HCT116 (cell line): ENCODE data around the gene PPM1A. TPM values are rescaled to one million over a fixed set of nuclear protein-coding genes. Genes with fewer than 3 reads are reported as not detected.

Experiments
- ATAC-seq: fragments of 200-7000 bp; cut with Tn5 transposase; 2 replicates; pipeline ENCODE4 v1.9.1; 2020; ENCODE audit warnings: mild to moderate bottlenecking, moderate library complexity
- BruUV-seq: library from RNA; stranded (reverse); fragments of 400-500 nt; replicated peaks from 2 replicates; lab custom pipeline; 2021; lab: Mats Ljungman, UMichigan
- CTCF ChIA-PET: fragments of 300-600 bp; sonication (Branson Sonifier 250); formaldehyde crosslinking; loops from one replicate; lab custom pipeline; 2021; ENCODE audit warnings: antibody characterized with exemption; lab: Charles Lee
- POLR2A ChIA-PET: fragments of 300-600, 350-600 bp; sonication (Branson Sonifier 250); formaldehyde crosslinking; loops from one replicate; lab custom pipeline; 2021; ENCODE audit warnings: antibody characterized with exemption; lab: Charles Lee
- RAD21 ChIA-PET, 2 experiments: fragments of 300-600 bp; sonication (Branson Sonifier 250); formaldehyde crosslinking; loops; one replicate each; lab custom pipeline; 2023; ENCODE audit warnings: low total read pairs in 2 of 2; ENCODE audit not compliant: uncharacterized antibody in 2 of 2, unreplicated experiment in 2 of 2, low non-redundant PET in 1 of 2; lab: Charles Lee
- DNase-seq: peaks from one replicate; pipeline ENCODE4 v3.0.0-alpha.2; 2010; ENCODE audit warnings: low read depth, low spot score
- H2AFZ ChIP-seq: fragments of 200-600 bp; shearing (Covaris generic), sonication (generic); 2 replicates; pipeline ENCODE4 v1.6.1; 2017; ENCODE audit warnings: low read depth, mixed run types, mixed read lengths, antibody characterized with exemption, low read length; ENCODE audit not compliant: poor library complexity, severe bottlenecking
- H3K27ac ChIP-seq: 2 replicates; pipeline ENCODE4 v1.5.1; 2012; ENCODE audit warnings: low read depth, low read length
- H3K27me3 ChIP-seq: fragments of 200-600 bp; sonication (generic); 2 replicates; pipeline ENCODE4 v1.6.1; 2016; ENCODE audit warnings: mixed run types, low read length, mixed read lengths; ENCODE audit not compliant: insufficient read depth
- H3K36me3 ChIP-seq, 2 experiments: fragments of 200-500 bp in 1 of 2; fragments of 200-600 bp in 1 of 2; sonication (Bioruptor generic) in 1 of 2; sonication (generic) in 1 of 2; 2 replicates each; pipeline versions ENCODE4 v1.5.1 to v1.6.1; 2014 to 2016; ENCODE audit warnings: low read length in 2 of 2, inconsistent platforms in 1 of 2, mixed read lengths in 1 of 2, mixed run types in 1 of 2; ENCODE audit not compliant: insufficient read depth in 2 of 2, control insufficient read depth in 1 of 2
- H3K4me1 ChIP-seq, 2 experiments: fragments of 200-600 bp in 1 of 2; sonication (generic) in 1 of 2; 2 replicates each; pipeline versions ENCODE4 v1.5.1 to v1.6.1; 2012 to 2017; ENCODE audit warnings: low read length in 2 of 2, inconsistent platforms in 1 of 2, mild to moderate bottlenecking in 1 of 2, mixed read lengths in 1 of 2, mixed run types in 1 of 2, moderate library complexity in 1 of 2; ENCODE audit not compliant: insufficient read depth in 2 of 2, control insufficient read depth in 1 of 2
- H3K4me2 ChIP-seq: fragments of 200-600 bp; sonication (generic); 2 replicates; pipeline ENCODE4 v1.6.1; 2017; ENCODE audit warnings: mixed run types, low read length, mixed read lengths
- H3K4me3 ChIP-seq, 2 experiments: fragments of 200-600 bp in 1 of 2; sonication (generic) in 1 of 2; replicated peaks in 1 of 2; 2 replicates each; pipeline ENCODE4 v1.5.1; 2011 to 2016; ENCODE audit warnings: low read length in 2 of 2, control low read depth in 1 of 2, low read depth in 1 of 2, mild to moderate bottlenecking in 1 of 2, mixed read lengths in 1 of 2, mixed run types in 1 of 2
- H3K79me2 ChIP-seq: fragments of 200-600 bp; sonication (generic); 2 replicates; pipeline ENCODE4 v1.6.1; 2017; ENCODE audit warnings: mild to moderate bottlenecking, mixed run types, low read length, moderate library complexity, mixed read lengths; ENCODE audit not compliant: insufficient read depth
- H3K9ac ChIP-seq: fragments of 200-600 bp; sonication (generic); 2 replicates; pipeline ENCODE4 v1.6.1; 2016; ENCODE audit warnings: low read length, mixed read lengths
- H3K9me2 ChIP-seq: fragments of 200-600 bp; sonication (generic), shearing (Covaris generic); 2 replicates; pipeline ENCODE4 v1.6.1; 2017; ENCODE audit warnings: mixed run types, mild to moderate bottlenecking, moderate library complexity; ENCODE audit not compliant: insufficient read depth
- H3K9me3 ChIP-seq, 2 experiments: fragments of 200-500 bp in 1 of 2; fragments of 200-600 bp in 1 of 2; sonication (Bioruptor generic) in 1 of 2; sonication (generic) in 1 of 2; 2 replicates each; pipeline ENCODE4 v1.6.1; 2014 to 2017; ENCODE audit warnings: low read length in 2 of 2, mixed read lengths in 2 of 2, inconsistent platforms in 1 of 2, low read depth in 1 of 2, mild to moderate bottlenecking in 1 of 2, mixed run types in 1 of 2, moderate library complexity in 1 of 2; ENCODE audit not compliant: control insufficient read depth in 1 of 2, insufficient read depth in 1 of 2
- H4K20me1 ChIP-seq: fragments of 200-600 bp; sonication (generic), shearing (Covaris generic); 2 replicates; pipeline ENCODE4 v1.6.1; 2017; ENCODE audit warnings: mixed run types, mild to moderate bottlenecking, moderate library complexity; ENCODE audit not compliant: insufficient read depth
- ATF3 ChIP-seq: IDR thresholded peaks from 2 replicates; pipeline ENCODE4 v1.6.1; 2012
- CTCF ChIP-seq, 3 experiments: fragments of 200-600 bp in 1 of 3; sonication (generic) in 1 of 3; IDR thresholded peaks in 2 of 3; conservative IDR thresholded peaks in 1 of 3; 2 replicates each; pipeline ENCODE4 v1.5.1; 2012 to 2017; ENCODE audit warnings: low read depth in 2 of 3, low read length in 2 of 3, antibody characterized with exemption in 1 of 3, borderline replicate concordance in 1 of 3, control low read depth in 1 of 3, mild to moderate bottlenecking in 1 of 3, mixed read lengths in 1 of 3, mixed run types in 1 of 3, moderate library complexity in 1 of 3; ENCODE audit not compliant: insufficient read depth in 1 of 3
- EGR1 ChIP-seq: IDR thresholded peaks from 2 replicates; pipeline ENCODE4 v1.6.1; 2012; ENCODE audit warnings: low read depth
- EZH2phosphoT487 ChIP-seq: fragments of 200-600 bp; IDR thresholded peaks from 2 replicates; pipeline ENCODE4 v1.6.1; 2018; ENCODE audit warnings: antibody characterized with exemption, borderline replicate concordance
- FOSL1 ChIP-seq: IDR thresholded peaks from 2 replicates; pipeline ENCODE4 v1.6.1; 2012; ENCODE audit warnings: low read depth
- POLR2A ChIP-seq: IDR thresholded peaks from 2 replicates; pipeline ENCODE4 v1.7.0; 2011; ENCODE audit warnings: borderline replicate concordance; ENCODE audit not compliant: insufficient read depth, insufficient read length; ENCODE audit errors: extremely low read depth
- RAD21 ChIP-seq: IDR thresholded peaks from 2 replicates; pipeline ENCODE4 v1.6.1; 2012; ENCODE audit warnings: low read depth, mild to moderate bottlenecking
- REST ChIP-seq: IDR thresholded peaks from 2 replicates; pipeline ENCODE4 v1.6.1; 2012; ENCODE audit warnings: low read depth
- SIN3A ChIP-seq: IDR thresholded peaks from 2 replicates; pipeline ENCODE4 v1.6.1; 2012; ENCODE audit warnings: low read depth
- intact Hi-C: fragments of 100-400 bp; cut with micrococcal nuclease; formaldehyde crosslinking; loops from 2 replicates; pipeline ENCODE4 v1.10.0; 2022
- total RNA-seq: library from RNA; stranded (reverse); gene quantifications from one replicate; pipeline ENCODE4 v1.2.1, GENCODE V29; 2021; ENCODE audit not compliant: unreplicated experiment

Gene PPM1A
- total RNA-seq, 1 experiment from 2014 or later, result 32.8 TPM

GRCh38 chr14:60245380-60246177 lies 3.4 kb upstream of the PPM1A start:
- intact Hi-C loops, result no loop called here
- no TSS peak for BruUV-seq
- H3K27me3 ChIP-seq, result no peaks in the 10 kb centered on the region

More at GRCh38 chr14:60245380-60246177, 3.4 kb upstream of the PPM1A start:
- POLR2A ChIA-PET, result no interaction called here
- peaks cover 9 to 24% of the 10 kb centered on the region in 2 experiments for H3K4me1 ChIP-seq
- H4K20me1 ChIP-seq, result no peaks in the 10 kb centered on the region
- ATAC-seq, result no peak
- no peak overlapping the region for H3K9ac ChIP-seq
- no peak overlapping the region for H2AFZ ChIP-seq
- H3K4me2 ChIP-seq, result no peak overlapping the region
- RAD21 ChIA-PET, result no interaction called here
- TF ChIP-seq EGR1 (no peak), SIN3A (no peak), REST (no peak), CTCF (IDR thresholded peaks at IDR 0.05 in 2 of 3, conservative IDR thresholded peaks at IDR 0.05 in 1 of 3; ENCODE audit: borderline replicate concordance in 1 of 3, insufficient read depth in 1 of 3, low read depth in 2 of 3, low read length in 2 of 3) (no peak), FOSL1 (no peak), ATF3 (no peak), POLR2A (no peak), RAD21 (no peak), EZH2phosphoT487 (no peak)
- TF ChIP-seq, all 23 proteins: peak for 0
- Histone ChIP-seq H3K79me2 (peaks cover 8% of the 10 kb centered on the region), H3K36me3 (no peaks in the 10 kb centered on the region), H3K9me3 (no peaks in the 10 kb centered on the region), H3K27ac (no peak overlapping the region), H3K4me3 (no peak overlapping the region), H3K9me2 (no peaks in the 10 kb centered on the region)
- CTCF ChIA-PET, result no interaction called here
- DNase-seq, result no peak
